HG03064 (cell line): ENCODE results near the gene FMNL3.
"Not testable (repeated sequence)": the region's sequence is repeated elsewhere in the genome, so short reads cannot be mapped to it uniquely, and the experiment has no call there.

Experiments
- ATAC-seq: cut with Tn5 transposase; IDR thresholded peaks from one replicate; pipeline ENCODE4 v1.9.1; 2021; ENCODE audit warnings: low read depth; ENCODE audit not compliant: unreplicated experiment

The FMNL3 gene

GRCh38 chr12:49633703-49634345 is 73.4 kb downstream of the FMNL3 start:
- no peak for ATAC-seq

GRCh38 chr12:49632986-49633702 is 74.1 kb downstream of the FMNL3 start:
- ATAC-seq: no peak

GRCh38 chr12:49632401-49632800 is 74.8 kb downstream of the FMNL3 start:
- no peak for ATAC-seq

- ATAC-seq: no peak
These were observed 75.8 kb downstream of the FMNL3 start for GRCh38 chr12:49631336-49631907.

GRCh38 chr12:49627752-49628360 is 79.3 kb downstream of the FMNL3 start:
- ATAC-seq: no peak

GRCh38 chr12:49626836-49627235 is 80.4 kb downstream of the FMNL3 start:
- no peak for ATAC-seq

GRCh38 chr12:49626169-49626835 is 80.9 kb downstream of the FMNL3 start:
- no peak for ATAC-seq

GRCh38 chr12:49624921-49625577 is 82.2 kb downstream of the FMNL3 start:
- no peak for ATAC-seq

GRCh38 chr12:49623142-49623904 is 83.9 kb downstream of the FMNL3 start, which contains the start of gene PRPF40B:
PRPF40B (plus strand) TSS chr12:49623561; CDS start chr12:49623591, 30 bp downstream.
- peak; percentile 58 for ATAC-seq

GRCh38 chr12:49622501-49623141 is 84.6 kb downstream of the FMNL3 start:
- ATAC-seq: peak; percentile 27

- ATAC-seq: no peak
These were observed 85.3 kb downstream of the FMNL3 start for GRCh38 chr12:49621651-49622500.

- ATAC-seq: no peak
These were observed 87.9 kb downstream of the FMNL3 start for GRCh38 chr12:49619286-49619685.

- ATAC-seq: no peak
These were observed 88.6 kb downstream of the FMNL3 start for GRCh38 chr12:49618576-49618975.

GRCh38 chr12:49616533-49617219 is 90.5 kb downstream of the FMNL3 start:
- ATAC-seq: no peak

- ATAC-seq: no peak
These were observed 91.5 kb downstream of the FMNL3 start for GRCh38 chr12:49615725-49616124.

- ATAC-seq: no peak
These were observed 95.0 kb downstream of the FMNL3 start for GRCh38 chr12:49612210-49612609.

GRCh38 chr12:49610785-49611184 is 96.4 kb downstream of the FMNL3 start:
- ATAC-seq: not testable (repeated sequence)

GRCh38 chr12:49609875-49610154 is 97.4 kb downstream of the FMNL3 start:
- no peak for ATAC-seq
